Endodermal cell (in vitro differentiated cells): Measurements from ENCODE around the gene GXYLT2. TPM values are rescaled to one million over a fixed set of nuclear protein-coding genes. Genes with fewer than 3 reads are reported as not detected.

Experiments
- DNase-seq: peaks from one replicate; pipeline ENCODE4 v3.0.0-alpha.2; 2017
- H3K27ac ChIP-seq: 2 replicates; pipeline ENCODE4 v1.5.1; 2013; ENCODE audit warnings: mild to moderate bottlenecking, low read depth, low read length, moderate library complexity
- H3K27me3 ChIP-seq: 2 replicates; pipeline ENCODE4 v1.6.1; 2013; ENCODE audit warnings: mild to moderate bottlenecking, low read length, moderate library complexity; ENCODE audit not compliant: insufficient read depth, control insufficient read depth, poor library complexity, severe bottlenecking
- H3K36me3 ChIP-seq: 2 replicates; pipeline ENCODE4 v1.7.0; 2013; ENCODE audit warnings: mild to moderate bottlenecking, low read length, moderate library complexity; ENCODE audit not compliant: control insufficient read depth, insufficient read depth
- H3K4me1 ChIP-seq: one replicate; pipeline ENCODE4 v1.7.0; 2013; ENCODE audit warnings: low read length; ENCODE audit not compliant: control insufficient read depth, insufficient read depth
- H3K4me3 ChIP-seq: 2 replicates; pipeline ENCODE4 v1.5.1; 2013; ENCODE audit warnings: mild to moderate bottlenecking, low read length, moderate library complexity
- H3K9ac ChIP-seq: 2 replicates; pipeline ENCODE4 v1.6.1; 2013; ENCODE audit warnings: mild to moderate bottlenecking, low read length, moderate library complexity; ENCODE audit not compliant: poor library complexity, severe bottlenecking; ENCODE audit errors: extremely low read depth
- H3K9me3 ChIP-seq: 2 replicates; pipeline ENCODE4 v1.6.1; 2013; ENCODE audit warnings: mild to moderate bottlenecking, low read length, moderate library complexity; ENCODE audit not compliant: control insufficient read depth
- H3K27ac Mint-ChIP-seq: 2 replicates; pipeline ENCODE4 v1.8.0; 2020; ENCODE audit warnings: mixed read lengths
- H3K27me3 Mint-ChIP-seq: 2 replicates; pipeline ENCODE4 v1.8.0; 2021; ENCODE audit warnings: mild to moderate bottlenecking, mixed read lengths; ENCODE audit not compliant: insufficient read depth
- H3K36me3 Mint-ChIP-seq: 2 replicates; pipeline ENCODE4 v1.8.0; 2020; ENCODE audit warnings: low read depth, mixed read lengths
- H3K4me1 Mint-ChIP-seq: 2 replicates; pipeline ENCODE4 v1.8.0; 2020; ENCODE audit warnings: mixed read lengths
- H3K4me3 Mint-ChIP-seq: 2 replicates; pipeline ENCODE4 v1.8.0; 2020; ENCODE audit warnings: mild to moderate bottlenecking, moderate library complexity, mixed read lengths
- H3K9me3 Mint-ChIP-seq: 2 replicates; pipeline ENCODE4 v1.8.0; 2020; ENCODE audit warnings: mild to moderate bottlenecking, mixed read lengths
- WGBS, 2 experiments: methylation state at CpG; one replicate each; pipeline versions ENCODE4 v1.1.5 to v1.1.7; 2013; ENCODE audit warnings: missing lambda C conversion rate in 2 of 2, mixed read lengths in 1 of 2; ENCODE audit not compliant: insufficient coverage in 1 of 2, insufficient read length in 1 of 2; 5-methylcytosine and 5-hydroxymethylcytosine counted together
- total RNA-seq, 2 donors: library from RNA; stranded (reverse); fragmentation: NEBNext Ultra II Directional in 1 of 2; extraction: Animal tissue kit (Norgen Biotek cat#: 25700) in 1 of 2; gene quantifications; 2 replicates in 1 of 2; 3 replicates in 1 of 2; pipeline ENCODE4 v1.2.1, GENCODE V29; 2021
- TF ChIP-seq, protein P1 (sequence below): fragments of 200-600 bp; sonication (generic); conservative IDR thresholded peaks from 2 replicates; pipeline ENCODE4 v1.5.0; 2021; ENCODE audit warnings: antibody characterized with exemption, mild to moderate bottlenecking

GXYLT2 gene
- total RNA-seq, 2 donors from 2014 or later, result 7.0 to 14.3 TPM

DNA sequence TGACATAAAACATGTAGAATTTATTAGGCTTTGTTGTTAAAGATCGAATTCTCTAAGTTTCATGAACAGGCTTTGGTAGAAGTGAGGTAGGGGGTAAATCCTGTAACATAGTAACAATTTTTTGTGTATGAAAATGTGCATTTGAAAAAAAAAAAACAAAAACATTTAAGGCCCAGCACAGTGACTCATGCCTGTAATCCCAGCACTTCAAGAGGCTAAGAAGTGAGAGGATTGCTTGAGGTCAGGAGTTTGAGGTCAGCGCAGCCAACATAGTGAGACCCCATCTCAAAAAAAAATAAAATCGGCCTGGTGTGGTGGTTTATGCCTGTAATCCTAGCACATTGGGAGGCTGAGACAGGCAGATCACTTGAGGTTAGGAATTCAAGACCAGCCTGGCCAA is 81.9 kb downstream of the GXYLT2 start:
- Histone ChIP-seq H3K27ac (no peak overlapping the region), H3K9me3 (no peaks in the 10 kb centered on the region), H3K36me3 (no peaks in the 10 kb centered on the region), H3K9ac (no peak overlapping the region), H3K27me3 (no peaks in the 10 kb centered on the region), H3K4me1 (peaks cover 14% of the 10 kb centered on the region), H3K4me3 (no peak overlapping the region)
- TF ChIP-seq, protein P1, sequence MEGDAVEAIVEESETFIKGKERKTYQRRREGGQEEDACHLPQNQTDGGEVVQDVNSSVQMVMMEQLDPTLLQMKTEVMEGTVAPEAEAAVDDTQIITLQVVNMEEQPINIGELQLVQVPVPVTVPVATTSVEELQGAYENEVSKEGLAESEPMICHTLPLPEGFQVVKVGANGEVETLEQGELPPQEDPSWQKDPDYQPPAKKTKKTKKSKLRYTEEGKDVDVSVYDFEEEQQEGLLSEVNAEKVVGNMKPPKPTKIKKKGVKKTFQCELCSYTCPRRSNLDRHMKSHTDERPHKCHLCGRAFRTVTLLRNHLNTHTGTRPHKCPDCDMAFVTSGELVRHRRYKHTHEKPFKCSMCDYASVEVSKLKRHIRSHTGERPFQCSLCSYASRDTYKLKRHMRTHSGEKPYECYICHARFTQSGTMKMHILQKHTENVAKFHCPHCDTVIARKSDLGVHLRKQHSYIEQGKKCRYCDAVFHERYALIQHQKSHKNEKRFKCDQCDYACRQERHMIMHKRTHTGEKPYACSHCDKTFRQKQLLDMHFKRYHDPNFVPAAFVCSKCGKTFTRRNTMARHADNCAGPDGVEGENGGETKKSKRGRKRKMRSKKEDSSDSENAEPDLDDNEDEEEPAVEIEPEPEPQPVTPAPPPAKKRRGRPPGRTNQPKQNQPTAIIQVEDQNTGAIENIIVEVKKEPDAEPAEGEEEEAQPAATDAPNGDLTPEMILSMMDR, result no peak
- Mint-ChIP-seq H3K9me3 (no peaks in the 10 kb centered on the region), H3K36me3 (peaks cover 4% of the 10 kb centered on the region), H3K27me3 (peaks cover 1% of the 10 kb centered on the region), H3K27ac (no peak overlapping the region), H3K4me3 (no peak overlapping the region), H3K4me1 (peaks cover 34% of the 10 kb centered on the region)
- 95 to 100% methylated on average over 1 to 3 of the region's 3 CpGs for WGBS, 2 experiments
- DNase-seq, result no peak

DNA sequence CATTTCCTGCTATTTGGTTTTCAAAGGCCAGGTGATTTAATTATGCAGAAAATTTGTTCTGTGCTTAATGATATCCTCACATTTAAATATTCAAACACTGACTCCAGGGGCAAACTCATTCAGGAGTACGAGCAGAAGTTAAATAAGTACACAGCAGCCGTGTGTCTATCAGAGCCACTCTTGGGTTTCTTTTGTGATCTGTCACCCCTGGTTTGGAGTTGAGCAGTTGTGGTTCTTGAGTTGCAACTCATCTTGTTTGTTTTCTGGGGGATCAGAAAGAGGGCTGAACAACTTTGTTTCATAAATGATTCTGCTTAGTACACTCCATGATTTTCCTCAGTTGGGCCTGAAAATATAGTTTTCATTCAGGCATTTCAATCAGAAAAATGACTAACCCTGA is 83.1 kb downstream of the GXYLT2 start:
- no peak for DNase-seq
- H3K9ac ChIP-seq, result no peak overlapping the region
- H3K27me3 ChIP-seq, result no peaks in the 10 kb centered on the region
- WGBS, 2 experiments, result 87 to 100% methylated on average over 1 to 2 of the region's 2 CpGs
- no peak overlapping the region for H3K4me3 ChIP-seq
- no peaks in the 10 kb centered on the region for H3K27me3 Mint-ChIP-seq
- peaks cover 36% of the 10 kb centered on the region for H3K4me1 Mint-ChIP-seq
- peaks cover 4% of the 10 kb centered on the region for H3K36me3 Mint-ChIP-seq
- H3K9me3 ChIP-seq, result no peaks in the 10 kb centered on the region
- TF ChIP-seq, protein P1, result no peak
- H3K4me3 Mint-ChIP-seq, result no peak overlapping the region
- no peak overlapping the region for H3K27ac Mint-ChIP-seq
- no peaks in the 10 kb centered on the region for H3K9me3 Mint-ChIP-seq
- no peak overlapping the region for H3K27ac ChIP-seq
- peaks cover 19% of the 10 kb centered on the region for H3K4me1 ChIP-seq
- no peaks in the 10 kb centered on the region for H3K36me3 ChIP-seq

DNA sequence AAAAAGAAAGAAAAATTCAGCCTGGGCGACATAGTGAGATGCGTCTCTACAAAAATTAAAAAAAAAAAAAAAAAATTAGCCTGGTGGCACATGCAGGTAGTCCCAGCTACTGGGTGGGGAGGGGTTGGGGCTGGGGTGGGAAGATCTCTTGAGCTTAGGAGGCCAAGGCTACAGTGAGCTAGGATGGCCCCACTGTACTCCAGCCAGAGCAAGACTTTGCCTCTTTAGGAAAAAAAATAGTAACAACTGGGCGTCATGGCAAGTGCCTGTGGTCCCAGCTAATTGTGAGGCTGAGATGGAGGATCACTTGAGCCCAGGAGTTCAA is 84.8 kb downstream of the GXYLT2 start:
- Histone ChIP-seq H3K36me3 (no peaks in the 10 kb centered on the region), H3K9me3 (no peaks in the 10 kb centered on the region), H3K9ac (no peak overlapping the region), H3K27ac (no peak overlapping the region), H3K4me1 (peaks cover 23% of the 10 kb centered on the region), H3K4me3 (no peak overlapping the region), H3K27me3 (no peaks in the 10 kb centered on the region)
- TF ChIP-seq, protein P1, result no peak
- Mint-ChIP-seq H3K9me3 (no peaks in the 10 kb centered on the region), H3K4me3 (peak overlapping the region; percentile 35), H3K27ac (peak overlapping the region; percentile 89), H3K27me3 (no peaks in the 10 kb centered on the region), H3K36me3 (peaks cover 4% of the 10 kb centered on the region), H3K4me1 (peaks cover 45% of the 10 kb centered on the region)
- no peak for DNase-seq
- WGBS, 2 experiments, result 79 to 92% methylated on average over 1 to 3 of the region's 3 CpGs
